A673 (cell line): Measurements from ENCODE around the gene BSPRY. TPM values are rescaled to one million over a fixed set of nuclear protein-coding genes. Genes with fewer than 3 reads are reported as not detected.

Experiments used
- BruUV-seq: library from RNA; stranded (reverse); fragments of 400-500 nt; replicated peaks from 2 replicates; lab custom pipeline; 2021; lab: Mats Ljungman, UMichigan
- CTCF ChIA-PET: fragments of 300-600 bp; sonication (Branson Sonifier 250); formaldehyde crosslinking; loops from one replicate; lab custom pipeline; 2022; ENCODE audit warnings: antibody characterized with exemption; lab: Charles Lee
- POLR2A ChIA-PET: fragments of 300-600 bp; sonication (Branson Sonifier 250); formaldehyde crosslinking; loops from one replicate; lab custom pipeline; 2022; ENCODE audit warnings: antibody characterized with exemption; ENCODE audit not compliant: low non-redundant PET; lab: Charles Lee
- DNase-seq: peaks from one replicate; pipeline ENCODE4 v3.0.0-alpha.2; 2015; ENCODE audit warnings: low spot score
- H3K27ac ChIP-seq: fragments of 200-600 bp; sonication (generic); 2 replicates; pipeline ENCODE4 v1.5.1; 2016; ENCODE audit warnings: mixed run types, low read depth, mild to moderate bottlenecking, mixed read lengths, antibody characterized with exemption, low read length; ENCODE audit not compliant: poor library complexity, severe bottlenecking
- H3K27me3 ChIP-seq: fragments of 200-600 bp; sonication (generic); replicated peaks from 2 replicates; pipeline ENCODE4 v1.6.1; 2017; ENCODE audit warnings: mixed run types, low read depth, mild to moderate bottlenecking, mixed read lengths, antibody characterized with exemption, low read length; ENCODE audit not compliant: insufficient read depth, poor library complexity
- H3K36me3 ChIP-seq: fragments of 200-600 bp; sonication (generic); 2 replicates; pipeline ENCODE4 v1.6.1; 2016; ENCODE audit warnings: mixed run types, mild to moderate bottlenecking, mixed read lengths, antibody characterized with exemption, low read length; ENCODE audit not compliant: insufficient read depth, poor library complexity, severe bottlenecking
- H3K4me1 ChIP-seq: fragments of 200-600 bp; sonication (generic); 2 replicates; pipeline ENCODE4 v1.6.1; 2017; ENCODE audit warnings: mixed run types, mild to moderate bottlenecking, mixed read lengths, antibody characterized with exemption, low read length; ENCODE audit not compliant: insufficient read depth, poor library complexity, severe bottlenecking
- H3K4me3 ChIP-seq: fragments of 200-600 bp; sonication (generic); 2 replicates; pipeline ENCODE4 v1.5.1; 2016; ENCODE audit warnings: low read depth, mixed run types, mild to moderate bottlenecking, mixed read lengths, low read length; ENCODE audit not compliant: poor library complexity, severe bottlenecking
- H3K9me3 ChIP-seq: fragments of 200-600 bp; sonication (generic); 2 replicates; pipeline ENCODE4 v1.6.1; 2016; ENCODE audit warnings: mixed run types, low read depth, mild to moderate bottlenecking, mixed read lengths, antibody characterized with exemption, low read length; ENCODE audit not compliant: poor library complexity, severe bottlenecking
- EZH2 ChIP-seq: fragments of 200-600 bp; sonication (generic); IDR thresholded peaks from 2 replicates; pipeline ENCODE4 v1.6.1; 2017; ENCODE audit warnings: borderline replicate concordance, low read depth, mild to moderate bottlenecking, mixed read lengths, antibody characterized with exemption, low read length; ENCODE audit not compliant: poor library complexity, severe bottlenecking
- intact Hi-C: fragments of 100-400 bp; cut with micrococcal nuclease; formaldehyde crosslinking; loops from one replicate; pipeline ENCODE4 v1.10.0; 2022; ENCODE audit not compliant: unreplicated experiment
- total RNA-seq: library from RNA; stranded (reverse); gene quantifications from 2 replicates; pipeline ENCODE4 v1.2.3, GENCODE V29; 2021
- TF ChIP-seq, protein P1 (sequence below): fragments of 300-800, 200-600 bp; sonication (generic); conservative IDR thresholded peaks from 2 replicates; pipeline ENCODE4 v1.5.1; 2017; ENCODE audit warnings: low read depth, mild to moderate bottlenecking, antibody characterized with exemption, low read length, moderate library complexity, mixed read lengths

Gene BSPRY
- total RNA-seq, 1 experiment from 2014 or later, result not detected

DNA sequence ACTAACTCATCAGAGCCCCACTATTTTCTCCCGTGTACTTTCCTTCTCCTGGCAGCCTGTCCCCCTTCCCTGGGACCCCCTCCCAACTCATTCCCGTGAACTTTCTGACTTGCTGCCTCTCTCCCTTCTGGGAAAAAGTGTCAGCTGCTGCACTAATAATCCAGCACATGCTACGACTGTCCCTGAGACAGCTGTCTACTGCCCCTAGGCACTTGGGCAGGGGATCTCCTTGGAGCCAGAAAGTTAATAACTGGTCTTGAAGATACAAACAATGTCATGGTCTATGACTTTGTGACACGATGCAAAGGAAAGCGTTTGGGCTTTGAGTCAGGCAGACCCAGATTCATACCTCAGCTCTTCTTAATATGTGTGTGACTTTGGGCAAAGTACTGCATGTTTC lies 36.1 kb upstream of the BSPRY start:
- POLR2A ChIA-PET, result no interaction called here
- BruUV-seq, result no TSS peak
- no peaks in the 10 kb centered on the region for H3K27me3 ChIP-seq
- no peaks in the 10 kb centered on the region for H3K4me1 ChIP-seq
- intact Hi-C loops, result loop anchor here (10.0 kb wide), 1 partner anchor 342 kb away; no protein-coding TSS in a partner anchor
- no peak overlapping the region for H3K4me3 ChIP-seq
- H3K27ac ChIP-seq, result no peak overlapping the region
- CTCF ChIA-PET, result no interaction called here
- no peaks in the 10 kb centered on the region for H3K36me3 ChIP-seq
- no peak for TF ChIP-seq EZH2
- TF ChIP-seq, protein P1, sequence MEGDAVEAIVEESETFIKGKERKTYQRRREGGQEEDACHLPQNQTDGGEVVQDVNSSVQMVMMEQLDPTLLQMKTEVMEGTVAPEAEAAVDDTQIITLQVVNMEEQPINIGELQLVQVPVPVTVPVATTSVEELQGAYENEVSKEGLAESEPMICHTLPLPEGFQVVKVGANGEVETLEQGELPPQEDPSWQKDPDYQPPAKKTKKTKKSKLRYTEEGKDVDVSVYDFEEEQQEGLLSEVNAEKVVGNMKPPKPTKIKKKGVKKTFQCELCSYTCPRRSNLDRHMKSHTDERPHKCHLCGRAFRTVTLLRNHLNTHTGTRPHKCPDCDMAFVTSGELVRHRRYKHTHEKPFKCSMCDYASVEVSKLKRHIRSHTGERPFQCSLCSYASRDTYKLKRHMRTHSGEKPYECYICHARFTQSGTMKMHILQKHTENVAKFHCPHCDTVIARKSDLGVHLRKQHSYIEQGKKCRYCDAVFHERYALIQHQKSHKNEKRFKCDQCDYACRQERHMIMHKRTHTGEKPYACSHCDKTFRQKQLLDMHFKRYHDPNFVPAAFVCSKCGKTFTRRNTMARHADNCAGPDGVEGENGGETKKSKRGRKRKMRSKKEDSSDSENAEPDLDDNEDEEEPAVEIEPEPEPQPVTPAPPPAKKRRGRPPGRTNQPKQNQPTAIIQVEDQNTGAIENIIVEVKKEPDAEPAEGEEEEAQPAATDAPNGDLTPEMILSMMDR, result no peak
- no peak for DNase-seq
- no peaks in the 10 kb centered on the region for H3K9me3 ChIP-seq

DNA sequence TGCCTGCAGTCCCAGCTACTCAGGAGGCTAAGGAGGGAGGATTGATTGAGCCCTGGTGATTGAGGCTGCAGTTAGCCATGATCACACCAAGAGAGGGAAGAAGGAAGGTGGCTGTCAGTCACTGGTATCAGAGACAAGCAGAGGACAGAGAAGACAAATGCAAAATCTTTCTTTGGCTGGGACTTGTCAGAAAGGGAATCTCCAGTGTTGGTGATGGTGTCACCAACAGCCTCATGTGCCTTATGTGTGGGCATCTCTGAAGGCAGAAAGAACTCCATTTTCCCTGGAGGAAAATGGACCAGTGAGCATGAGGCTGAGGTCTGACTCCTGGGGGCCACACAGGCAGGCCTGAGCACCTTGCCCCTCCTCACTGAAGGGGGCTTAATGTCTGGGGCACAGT lies 34.1 kb upstream of the BSPRY start:
- BruUV-seq, result no TSS peak
- H3K36me3 ChIP-seq, result no peaks in the 10 kb centered on the region
- no peaks in the 10 kb centered on the region for H3K9me3 ChIP-seq
- no peak overlapping the region for H3K4me3 ChIP-seq
- DNase-seq, result no peak
- ChIA-PET POLR2A (no interaction called here), CTCF (no interaction called here)
- intact Hi-C loops, result loop anchor here (10.0 kb wide), 1 partner anchor 340 kb away; no protein-coding TSS in a partner anchor
- TF ChIP-seq, protein P1, result no peak
- no peak for TF ChIP-seq EZH2
- H3K4me1 ChIP-seq, result no peaks in the 10 kb centered on the region
- no peak overlapping the region for H3K27ac ChIP-seq
- H3K27me3 ChIP-seq, result no peaks in the 10 kb centered on the region

DNA sequence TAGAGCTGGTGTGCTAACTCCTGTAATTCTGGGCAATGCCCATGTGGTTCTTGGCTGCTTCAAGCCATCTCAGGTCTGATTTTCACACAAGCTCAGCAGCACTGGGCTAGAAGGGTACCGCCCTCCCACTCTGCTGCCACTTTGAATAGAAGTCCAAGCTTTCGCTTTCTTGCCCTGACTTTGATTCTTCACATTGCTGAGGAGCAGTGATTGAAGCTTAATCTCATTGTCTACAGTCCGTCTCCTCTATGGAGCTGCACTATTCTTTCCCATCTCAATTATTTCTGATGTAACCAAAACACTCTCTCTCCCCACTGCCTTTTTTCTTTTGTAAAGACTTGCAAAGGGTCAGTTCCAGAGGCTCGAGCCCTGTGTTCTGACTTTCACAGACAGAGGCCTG lies 33.3 kb upstream of the BSPRY start:
- intact Hi-C loops, result loop anchor here (10.0 kb wide), 1 partner anchor 339 kb away; no protein-coding TSS in a partner anchor
- no peaks in the 10 kb centered on the region for H3K4me1 ChIP-seq
- H3K27me3 ChIP-seq, result no peaks in the 10 kb centered on the region
- TF ChIP-seq, protein P1, result no peak
- no peak for TF ChIP-seq EZH2
- BruUV-seq, result no TSS peak
- no peaks in the 10 kb centered on the region for H3K36me3 ChIP-seq
- no peak for DNase-seq
- no peaks in the 10 kb centered on the region for H3K9me3 ChIP-seq
- ChIA-PET POLR2A (no interaction called here), CTCF (no interaction called here)
- no peak overlapping the region for H3K4me3 ChIP-seq
- no peak overlapping the region for H3K27ac ChIP-seq
